H9 (cell line): ENCODE measurements around the gene OAS2. TPM values are rescaled to one million over a fixed set of nuclear protein-coding genes. Genes with fewer than 3 reads are reported as not detected.

ENCODE experiments used
- DNase-seq: peaks from one replicate; pipeline ENCODE4 v3.0.0-alpha.2; 2017
- H2AFZ ChIP-seq: one replicate; pipeline ENCODE4 v1.6.1; 2013; ENCODE audit warnings: mild to moderate bottlenecking, low read length, control low read depth, moderate library complexity
- H2AK5ac ChIP-seq: 2 replicates; pipeline ENCODE4 v1.6.1; 2013; ENCODE audit warnings: low read length, control low read depth, mixed read lengths; ENCODE audit not compliant: insufficient read length
- H2BK120ac ChIP-seq: one replicate; pipeline ENCODE4 v1.6.1; 2013; ENCODE audit warnings: low read depth, mild to moderate bottlenecking, low read length, control low read depth, inconsistent platforms; ENCODE audit not compliant: poor library complexity, severe bottlenecking
- H2BK12ac ChIP-seq: 2 replicates; pipeline ENCODE4 v1.6.1; 2013; ENCODE audit warnings: low read length, control low read depth, mixed read lengths, low read depth; ENCODE audit not compliant: insufficient read length
- H2BK15ac ChIP-seq: 2 replicates; pipeline ENCODE4 v1.6.1; 2013; ENCODE audit warnings: low read depth, low read length, control low read depth
- H2BK20ac ChIP-seq: one replicate; pipeline ENCODE4 v1.6.1; 2013; ENCODE audit warnings: low read depth, mild to moderate bottlenecking, low read length, control low read depth, inconsistent platforms; ENCODE audit not compliant: poor library complexity, severe bottlenecking
- H2BK5ac ChIP-seq: 2 replicates; pipeline ENCODE4 v1.6.1; 2013; ENCODE audit warnings: low read length, control low read depth, mixed read lengths; ENCODE audit not compliant: insufficient read length
- H3K14ac ChIP-seq: 2 replicates; pipeline ENCODE4 v1.6.1; 2013; ENCODE audit warnings: low read length, control low read depth; ENCODE audit not compliant: insufficient read depth
- H3K18ac ChIP-seq: 2 replicates; pipeline ENCODE4 v1.6.1; 2013; ENCODE audit warnings: low read depth, mild to moderate bottlenecking, mixed read lengths, low read length, control low read depth; ENCODE audit not compliant: insufficient read length
- H3K23ac ChIP-seq: 2 replicates; pipeline ENCODE4 v1.6.1; 2013; ENCODE audit warnings: low read length, control low read depth, mixed read lengths, low read depth; ENCODE audit not compliant: insufficient read length
- H3K23me2 ChIP-seq: 2 replicates; pipeline ENCODE4 v1.6.1; 2013; ENCODE audit warnings: low read depth, mild to moderate bottlenecking, mixed read lengths, low read length, control low read depth; ENCODE audit not compliant: insufficient read length, poor library complexity, severe bottlenecking
- H3K27ac ChIP-seq: 2 replicates; pipeline ENCODE4 v1.5.1; 2013; ENCODE audit warnings: low read length, control low read depth, mixed read lengths, low read depth; ENCODE audit not compliant: insufficient read length
- H3K27me3 ChIP-seq: 2 replicates; pipeline ENCODE4 v1.6.1; 2013; ENCODE audit warnings: low read length, control low read depth, inconsistent platforms; ENCODE audit not compliant: insufficient read depth
- H3K4ac ChIP-seq: 2 replicates; pipeline ENCODE4 v1.6.1; 2013; ENCODE audit warnings: low read depth, mild to moderate bottlenecking, control low read depth, inconsistent platforms, low read length, moderate library complexity
- H3K4me1 ChIP-seq: 2 replicates; pipeline ENCODE4 v1.6.1; 2013; ENCODE audit warnings: low read length, control low read depth, inconsistent platforms; ENCODE audit not compliant: insufficient read depth
- H3K4me2 ChIP-seq: 2 replicates; pipeline ENCODE4 v1.6.1; 2013; ENCODE audit warnings: low read length, control low read depth, mixed read lengths; ENCODE audit not compliant: insufficient read length, insufficient read depth
- H3K56ac ChIP-seq: 2 replicates; pipeline ENCODE4 v1.6.1; 2013; ENCODE audit warnings: low read depth, mild to moderate bottlenecking, mixed read lengths, low read length, control low read depth; ENCODE audit not compliant: insufficient read length
- H3K79me1 ChIP-seq: 2 replicates; pipeline ENCODE4 v1.6.1; 2013; ENCODE audit warnings: low read depth, mild to moderate bottlenecking, moderate library complexity, low read length, control low read depth, inconsistent platforms; ENCODE audit not compliant: insufficient read depth, poor library complexity, severe bottlenecking
- H3K79me2 ChIP-seq: 2 replicates; pipeline ENCODE4 v1.6.1; 2013; ENCODE audit warnings: low read length, control low read depth, inconsistent platforms; ENCODE audit not compliant: insufficient read depth
- H3K9ac ChIP-seq: 2 replicates; pipeline ENCODE4 v1.6.1; 2013; ENCODE audit warnings: low read length, control low read depth, mixed read lengths; ENCODE audit not compliant: insufficient read length; ENCODE audit errors: extremely low read depth
- H3K9me3 ChIP-seq: one replicate; pipeline ENCODE4 v1.6.1; 2013; ENCODE audit warnings: low read depth, low read length, inconsistent platforms; ENCODE audit not compliant: control insufficient read depth
- H3T11ph ChIP-seq: one replicate; pipeline ENCODE4 v1.6.1; 2013; ENCODE audit warnings: mild to moderate bottlenecking, low read length, control low read depth, inconsistent platforms
- H4K20me1 ChIP-seq: one replicate; pipeline ENCODE4 v1.6.1; 2013; ENCODE audit not compliant: control insufficient read depth, insufficient read length, insufficient read depth
- H4K5ac ChIP-seq: 2 replicates; pipeline ENCODE4 v1.6.1; 2013; ENCODE audit warnings: low read depth, mild to moderate bottlenecking, mixed read lengths, low read length, control low read depth; ENCODE audit not compliant: insufficient read length
- H4K8ac ChIP-seq: replicated peaks from 2 replicates; pipeline ENCODE4 v1.6.1; 2013; ENCODE audit warnings: low read length, control low read depth, mixed read lengths, low read depth; ENCODE audit not compliant: insufficient read length
- H4K91ac ChIP-seq: 2 replicates; pipeline ENCODE4 v1.6.1; 2013; ENCODE audit warnings: low read depth, mild to moderate bottlenecking, moderate library complexity, mixed read lengths, low read length, control low read depth; ENCODE audit not compliant: insufficient read length
- H3K27ac Mint-ChIP-seq, 3 experiments: 2 replicates in 2 of 3; 3 replicates in 1 of 3; pipeline ENCODE4 v1.8.0; 2020 to 2021; ENCODE audit warnings: mixed read lengths in 3 of 3, mild to moderate bottlenecking in 1 of 3, moderate library complexity in 1 of 3
- H3K27me3 Mint-ChIP-seq: 2 replicates; pipeline ENCODE4 v1.8.0; 2021; ENCODE audit warnings: low read depth, mild to moderate bottlenecking, moderate library complexity, mixed read lengths
- H3K36me3 Mint-ChIP-seq, 3 experiments: 2 replicates in 2 of 3; 3 replicates in 1 of 3; pipeline ENCODE4 v1.8.0; 2020 to 2021; ENCODE audit warnings: low read depth in 3 of 3, mixed read lengths in 3 of 3; ENCODE audit not compliant: insufficient read depth in 1 of 3
- H3K4me1 Mint-ChIP-seq, 2 experiments: 2 replicates each; pipeline ENCODE4 v1.8.0; 2020; ENCODE audit warnings: mixed read lengths in 2 of 2
- H3K4me3 Mint-ChIP-seq, 2 experiments: 2 replicates in 1 of 2; 3 replicates in 1 of 2; pipeline ENCODE4 v1.8.0; 2020 to 2021; ENCODE audit warnings: mild to moderate bottlenecking in 2 of 2, mixed read lengths in 2 of 2, moderate library complexity in 1 of 2
- H3K9me3 Mint-ChIP-seq, 2 experiments: 2 replicates in 1 of 2; 3 replicates in 1 of 2; pipeline ENCODE4 v1.8.0; 2020; ENCODE audit warnings: mild to moderate bottlenecking in 2 of 2, mixed read lengths in 2 of 2, moderate library complexity in 1 of 2
- WGBS: extraction: QIAGEN DNeasy Blood & Tissue Kit; methylation state at CpG from one replicate; pipeline ENCODE4 v1.1.7; 2013; ENCODE audit warnings: missing lambda C conversion rate, low lambda C conversion rate, mixed read lengths; ENCODE audit not compliant: insufficient read length; ENCODE audit errors: extremely low coverage; 5-methylcytosine and 5-hydroxymethylcytosine counted together
- total RNA-seq: library from RNA; stranded (reverse); gene quantifications from 2 replicates; pipeline ENCODE4 v1.2.1, GENCODE V29; 2021
- TF ChIP-seq, protein P1 (sequence below): fragments of 200-600 bp; sonication (generic); conservative IDR thresholded peaks from 3 replicates; pipeline ENCODE4 v1.8.0; 2021; ENCODE audit warnings: antibody characterized with exemption, mild to moderate bottlenecking

OAS2 gene
- total RNA-seq, 1 experiment from 2014 or later: not detected

DNA sequence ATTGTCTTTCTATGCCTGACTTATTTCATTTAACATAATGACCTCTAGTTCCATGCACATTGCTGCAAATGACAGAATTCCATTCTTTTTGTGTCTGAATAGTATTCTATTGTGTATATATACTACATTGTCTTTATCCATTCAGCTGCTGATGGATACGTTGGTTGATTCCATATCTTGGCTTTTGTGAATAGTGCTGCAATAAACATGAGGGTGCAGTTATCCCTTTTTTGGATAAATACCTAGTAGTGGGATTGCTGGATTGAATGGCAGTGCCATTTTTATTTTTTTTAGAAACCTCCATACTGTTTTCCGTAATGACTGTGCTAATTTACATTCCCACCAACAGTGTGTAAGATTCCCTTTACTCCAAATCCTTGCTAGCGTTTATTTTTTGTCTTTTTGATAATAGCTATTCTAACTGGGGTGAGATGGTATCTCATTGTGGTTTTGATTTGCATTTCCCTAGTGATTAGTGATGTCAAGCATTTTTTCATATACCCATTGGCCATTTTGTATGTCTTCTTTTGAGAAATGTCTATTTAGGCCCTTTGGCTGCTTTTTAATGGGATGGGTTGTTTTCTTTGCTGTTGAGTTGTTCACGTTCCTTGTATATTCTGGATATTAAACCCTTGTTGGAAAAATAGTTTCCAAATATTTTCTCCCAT lies 2.3 kb downstream of the OAS2 start:
- no peak overlapping the region for H3K23ac ChIP-seq
- H2AFZ ChIP-seq: no peak overlapping the region
- 0 out of 2 replicates have a peak, but pooled peaks cover 2% of the 10 kb centered on the region for H3K27me3 Mint-ChIP-seq
- H2BK12ac ChIP-seq: no peak overlapping the region
- no peak overlapping the region for H3K4ac ChIP-seq
- no peak overlapping the region for H4K5ac ChIP-seq
- peaks cover 0 to 4% (median 2%) of the 10 kb centered on the region in 3 experiments; a peak in 4 of 7 replicates for H3K36me3 Mint-ChIP-seq
- H2BK20ac ChIP-seq: no peak overlapping the region
- no peaks in the 10 kb centered on the region; the same call in 1 of the 2 replicates for H3K4me1 ChIP-seq
- no peak overlapping the region for H3K14ac ChIP-seq
- TF ChIP-seq, protein P1, sequence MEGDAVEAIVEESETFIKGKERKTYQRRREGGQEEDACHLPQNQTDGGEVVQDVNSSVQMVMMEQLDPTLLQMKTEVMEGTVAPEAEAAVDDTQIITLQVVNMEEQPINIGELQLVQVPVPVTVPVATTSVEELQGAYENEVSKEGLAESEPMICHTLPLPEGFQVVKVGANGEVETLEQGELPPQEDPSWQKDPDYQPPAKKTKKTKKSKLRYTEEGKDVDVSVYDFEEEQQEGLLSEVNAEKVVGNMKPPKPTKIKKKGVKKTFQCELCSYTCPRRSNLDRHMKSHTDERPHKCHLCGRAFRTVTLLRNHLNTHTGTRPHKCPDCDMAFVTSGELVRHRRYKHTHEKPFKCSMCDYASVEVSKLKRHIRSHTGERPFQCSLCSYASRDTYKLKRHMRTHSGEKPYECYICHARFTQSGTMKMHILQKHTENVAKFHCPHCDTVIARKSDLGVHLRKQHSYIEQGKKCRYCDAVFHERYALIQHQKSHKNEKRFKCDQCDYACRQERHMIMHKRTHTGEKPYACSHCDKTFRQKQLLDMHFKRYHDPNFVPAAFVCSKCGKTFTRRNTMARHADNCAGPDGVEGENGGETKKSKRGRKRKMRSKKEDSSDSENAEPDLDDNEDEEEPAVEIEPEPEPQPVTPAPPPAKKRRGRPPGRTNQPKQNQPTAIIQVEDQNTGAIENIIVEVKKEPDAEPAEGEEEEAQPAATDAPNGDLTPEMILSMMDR: no peak
- no peak overlapping the region for H2BK120ac ChIP-seq
- H3K4me2 ChIP-seq: no peak overlapping the region
- H3K9me3 ChIP-seq: no peaks in the 10 kb centered on the region
- no peak overlapping the region for H2AK5ac ChIP-seq
- WGBS: no CpG with 5 or more reads among the region's 4 CpGs
- no peak overlapping the region for H2BK15ac ChIP-seq
- H4K8ac ChIP-seq: no peak overlapping the region
- no peaks in the 10 kb centered on the region for H4K20me1 ChIP-seq
- no peaks in the 10 kb centered on the region for H3K27me3 ChIP-seq
- peaks cover 0 to 7% of the 10 kb centered on the region in 2 experiments; a peak in 2 of 4 replicates for H3K4me1 Mint-ChIP-seq
- peaks cover 8 to 9% of the 10 kb centered on the region in 2 experiments for H3K9me3 Mint-ChIP-seq
- H3T11ph ChIP-seq: no peak overlapping the region
- H3K27ac ChIP-seq: no peak overlapping the region
- no peaks in the 10 kb centered on the region for H3K23me2 ChIP-seq
- no peak overlapping the region for H3K27ac Mint-ChIP-seq
- no peak overlapping the region for H4K91ac ChIP-seq
- H2BK5ac ChIP-seq: no peak overlapping the region
- no peaks in the 10 kb centered on the region for H3K79me1 ChIP-seq
- no peak overlapping the region for H3K56ac ChIP-seq
- no peak overlapping the region for H3K18ac ChIP-seq
- no peaks in the 10 kb centered on the region for H3K79me2 ChIP-seq
- DNase-seq: no peak
- H3K4me3 Mint-ChIP-seq: no peak overlapping the region
- no peak overlapping the region for H3K9ac ChIP-seq
